H1 (cell line): ENCODE measurements around the gene SOX12. TPM values are rescaled to one million over a fixed set of nuclear protein-coding genes. Genes with fewer than 3 reads are reported as not detected.

Experiments
- CTCF ChIA-PET: fragments of 300-600 bp; sonication (Branson Sonifier 250); formaldehyde crosslinking; loops from one replicate; lab custom pipeline; 2021; ENCODE audit not compliant: partially characterized antibody; lab: Charles Lee
- POLR2A ChIA-PET: fragments of 300-600 bp; sonication (Branson Sonifier 250); formaldehyde crosslinking; loops from one replicate; lab custom pipeline; 2021; ENCODE audit warnings: inconsistent platforms; ENCODE audit not compliant: partially characterized antibody; lab: Charles Lee
- DNase-seq, 2 experiments: peaks; one replicate each; pipeline versions ENCODE4 v3.0.0 to v3.0.0-alpha.2; 2010 to 2022; ENCODE audit warnings: low spot score in 2 of 2, low read depth in 1 of 2, mixed read lengths in 1 of 2
- FAIRE-seq: peaks from 2 replicates; lab custom pipeline; 2011; peaks lifted over from hg19 to GRCh38; lab: Jason Lieb, UNC
- H2AFZ ChIP-seq: 2 replicates; pipeline ENCODE4 v1.8.1; 2012; ENCODE audit warnings: low read length, inconsistent platforms
- H2AK5ac ChIP-seq: 2 replicates; pipeline ENCODE4 v1.6.1; 2013; ENCODE audit warnings: low read depth, low read length
- H2BK120ac ChIP-seq: replicated peaks from 2 replicates; pipeline ENCODE3; 2013; ENCODE audit warnings: low read depth, low read length, inconsistent platforms
- H2BK12ac ChIP-seq: 2 replicates; pipeline ENCODE4 v1.6.1; 2013; ENCODE audit warnings: low read depth, low read length
- H2BK15ac ChIP-seq: 2 replicates; pipeline ENCODE4 v1.6.1; 2013; ENCODE audit warnings: low read length
- H2BK20ac ChIP-seq: 2 replicates; pipeline ENCODE4 v1.6.1; 2013; ENCODE audit warnings: low read length
- H2BK5ac ChIP-seq: 2 replicates; pipeline ENCODE4 v1.6.1; 2013; ENCODE audit warnings: low read depth, low read length
- H3K14ac ChIP-seq: 2 replicates; pipeline ENCODE4 v1.6.1; 2013; ENCODE audit warnings: inconsistent platforms; ENCODE audit not compliant: insufficient read length
- H3K18ac ChIP-seq: 2 replicates; pipeline ENCODE4 v1.6.1; 2013; ENCODE audit warnings: low read length; ENCODE audit errors: extremely low read depth
- H3K23ac ChIP-seq: 2 replicates; pipeline ENCODE4 v1.6.1; 2013; ENCODE audit warnings: inconsistent platforms; ENCODE audit not compliant: insufficient read length
- H3K23me2 ChIP-seq: 2 replicates; pipeline ENCODE4 v1.6.1; 2013; ENCODE audit warnings: low read depth, low read length
- H3K27ac ChIP-seq: 2 replicates; pipeline ENCODE4 v1.6.1; 2011; ENCODE audit warnings: low read depth, low read length, inconsistent platforms
- H3K27me3 ChIP-seq, 4 experiments: replicated peaks in 1 of 4; 1 replicate in 1 of 4; 2 replicates in 3 of 4; pipeline versions ENCODE4 v1.6.1 to v1.8.1; 2011 to 2013; ENCODE audit warnings: low read length in 3 of 4, mild to moderate bottlenecking in 3 of 4, inconsistent platforms in 2 of 4, mixed read lengths in 2 of 4, moderate library complexity in 1 of 4; ENCODE audit not compliant: control insufficient read depth in 3 of 4, insufficient read depth in 3 of 4; ENCODE audit errors: extremely low read depth in 1 of 4
- H3K36me3 ChIP-seq, 4 experiments: 2 replicates each; pipeline versions ENCODE4 v1.6.1 to v1.8.1; 2011 to 2013; ENCODE audit warnings: mild to moderate bottlenecking in 4 of 4, low read length in 3 of 4, moderate library complexity in 2 of 4, control low read depth in 1 of 4, inconsistent platforms in 1 of 4; ENCODE audit not compliant: insufficient read depth in 4 of 4, control insufficient read depth in 2 of 4
- H3K4ac ChIP-seq: replicated peaks from 2 replicates; pipeline ENCODE3; 2013; ENCODE audit warnings: low read length, low read depth, mixed read lengths, inconsistent platforms; ENCODE audit not compliant: insufficient read length
- H3K4me1 ChIP-seq, 4 experiments: replicated peaks in 1 of 4; 1 replicate in 1 of 4; 2 replicates in 3 of 4; pipeline versions ENCODE4 v1.6.1 to v1.8.1; 2011 to 2013; ENCODE audit warnings: low read length in 3 of 4, inconsistent platforms in 2 of 4, mixed read lengths in 1 of 4; ENCODE audit not compliant: insufficient read depth in 4 of 4, control insufficient read depth in 3 of 4
- H3K4me2 ChIP-seq, 2 experiments: 2 replicates each; pipeline versions ENCODE4 v1.6.1 to v1.8.1; 2011 to 2013; ENCODE audit warnings: low read depth in 2 of 2, low read length in 2 of 2, control low read depth in 1 of 2, inconsistent platforms in 1 of 2, mild to moderate bottlenecking in 1 of 2; ENCODE audit not compliant: insufficient read depth in 1 of 2
- H3K4me3 ChIP-seq, 4 experiments: fragments of 200-600, 300-600 bp in 1 of 4; sonication (generic), shearing (Covaris generic), sonication (Bioruptor Twin) in 1 of 4; 2 replicates each; pipeline versions ENCODE4 v1.5.1 to v1.8.1; 2011 to 2016; ENCODE audit warnings: low read length in 4 of 4, low read depth in 3 of 4, control low read depth in 2 of 4, inconsistent platforms in 2 of 4, mild to moderate bottlenecking in 2 of 4, mixed read lengths in 1 of 4, moderate library complexity in 1 of 4; ENCODE audit not compliant: insufficient read depth in 2 of 4; ENCODE audit errors: extremely low read depth in 1 of 4
- H3K56ac ChIP-seq: replicated peaks from 2 replicates; pipeline ENCODE3; 2013; ENCODE audit warnings: low read depth, mild to moderate bottlenecking, mixed read lengths, low read length, inconsistent platforms; ENCODE audit not compliant: insufficient read length
- H3K79me1 ChIP-seq: 2 replicates; pipeline ENCODE4 v1.6.1; 2013; ENCODE audit warnings: low read depth, low read length, control low read depth
- H3K79me2 ChIP-seq, 2 experiments: 2 replicates each; pipeline versions ENCODE4 v1.6.1 to v1.8.1; 2012 to 2013; ENCODE audit warnings: low read length in 2 of 2, mild to moderate bottlenecking in 2 of 2, inconsistent platforms in 1 of 2; ENCODE audit not compliant: insufficient read depth in 2 of 2, control insufficient read depth in 1 of 2
- H3K9ac ChIP-seq, 4 experiments: replicated peaks in 1 of 4; 1 replicate in 1 of 4; 2 replicates in 3 of 4; pipeline versions ENCODE4 v1.6.1 to v1.8.1; 2011 to 2013; ENCODE audit warnings: low read depth in 3 of 4, low read length in 3 of 4, control low read depth in 2 of 4, mild to moderate bottlenecking in 2 of 4, moderate library complexity in 2 of 4, inconsistent platforms in 1 of 4; ENCODE audit errors: extremely low read depth in 1 of 4
- H3K9me3 ChIP-seq, 2 experiments: 2 replicates each; pipeline versions ENCODE4 v1.6.1 to v1.8.1; 2012 to 2013; ENCODE audit warnings: mild to moderate bottlenecking in 2 of 2, moderate library complexity in 2 of 2, control low read depth in 1 of 2, inconsistent platforms in 1 of 2, low read depth in 1 of 2, low read length in 1 of 2, mixed read lengths in 1 of 2; ENCODE audit not compliant: insufficient read depth in 2 of 2
- H4K20me1 ChIP-seq, 2 experiments: replicated peaks in 1 of 2; 2 replicates each; pipeline versions ENCODE3 to v1.8.1; 2011 to 2013; ENCODE audit warnings: inconsistent platforms in 2 of 2, low read length in 2 of 2, mild to moderate bottlenecking in 1 of 2; ENCODE audit not compliant: insufficient read depth in 2 of 2, control insufficient read depth in 1 of 2
- H4K5ac ChIP-seq: 2 replicates; pipeline ENCODE4 v1.6.1; 2013; ENCODE audit warnings: low read length, low read depth, mixed read lengths, inconsistent platforms; ENCODE audit not compliant: insufficient read length
- H4K8ac ChIP-seq: 2 replicates; pipeline ENCODE4 v1.8.0; 2013; ENCODE audit warnings: mild to moderate bottlenecking, moderate library complexity, low read length, inconsistent platforms; ENCODE audit not compliant: insufficient read depth; ENCODE audit errors: extremely low read depth
- H4K91ac ChIP-seq: replicated peaks from 2 replicates; pipeline ENCODE3; 2013; ENCODE audit warnings: low read length, mixed read lengths, inconsistent platforms; ENCODE audit not compliant: insufficient read length
- CREB1 ChIP-seq: IDR thresholded peaks from 2 replicates; pipeline ENCODE4 v1.6.1; 2012; ENCODE audit warnings: inconsistent platforms
- EP300 ChIP-seq, 2 experiments: IDR thresholded peaks; 1 replicate in 1 of 2; 2 replicates in 1 of 2; pipeline ENCODE4 v1.6.1; 2011 to 2012; ENCODE audit warnings: low read depth in 2 of 2, low read length in 2 of 2, mild to moderate bottlenecking in 2 of 2, borderline replicate concordance in 1 of 2, inconsistent platforms in 1 of 2, moderate library complexity in 1 of 2
- SUZ12 ChIP-seq: fragments of 200-600 bp; sonication (generic); IDR thresholded peaks from 2 replicates; pipeline ENCODE4 v1.6.1; 2012; ENCODE audit warnings: mild to moderate bottlenecking, inconsistent platforms, low read length, moderate library complexity, mixed read lengths
- WGBS, 2 experiments: shearing (Covaris generic) in 1 of 2; methylation state at CpG; one replicate each; pipeline versions ENCODE4 v1.1.6 to v1.1.7; 2013 to 2015; ENCODE audit warnings: low lambda C conversion rate in 2 of 2, mixed read lengths in 2 of 2, inconsistent platforms in 1 of 2, low coverage in 1 of 2, missing lambda C conversion rate in 1 of 2; ENCODE audit not compliant: insufficient replicate concordance in 2 of 2, insufficient coverage in 1 of 2, insufficient read length in 1 of 2; ENCODE audit errors: extremely low coverage in 1 of 2, missing lambda C conversion rate in 1 of 2; 5-methylcytosine and 5-hydroxymethylcytosine counted together
- polyA plus RNA-seq, 7 experiments: library from polyadenylated mRNA; depleted of rRNA in 3 of 7; stranded (reverse) in 5 of 7; unstranded in 2 of 7; fragments of >200 nt in 5 of 7; fragments of 200-250 nt in 2 of 7; gene quantifications; 1 replicate in 5 of 7; 2 replicates in 1 of 7; 4 replicates in 1 of 7; pipeline versions ENCODE4 v1.2.1 to v1.2.3, GENCODE V29; 2011 to 2013; ENCODE audit warnings: missing spikeins in 2 of 7, mixed read lengths in 2 of 7
- total RNA-seq: library from RNA; stranded (reverse); fragmentation: NEBNext Ultra II Directional; extraction: Animal tissue kit (Norgen Biotek cat#: 25700); gene quantifications from 2 replicates; pipeline ENCODE4 v1.2.1, GENCODE V29; 2021

The SOX12 gene
- total and polyA plus RNA-seq, 2 of the 8 experiments (the other 6 are each of a cell fraction or from before 2014, with no cell fraction given) = 6.4 to 63.0 TPM

DNA sequence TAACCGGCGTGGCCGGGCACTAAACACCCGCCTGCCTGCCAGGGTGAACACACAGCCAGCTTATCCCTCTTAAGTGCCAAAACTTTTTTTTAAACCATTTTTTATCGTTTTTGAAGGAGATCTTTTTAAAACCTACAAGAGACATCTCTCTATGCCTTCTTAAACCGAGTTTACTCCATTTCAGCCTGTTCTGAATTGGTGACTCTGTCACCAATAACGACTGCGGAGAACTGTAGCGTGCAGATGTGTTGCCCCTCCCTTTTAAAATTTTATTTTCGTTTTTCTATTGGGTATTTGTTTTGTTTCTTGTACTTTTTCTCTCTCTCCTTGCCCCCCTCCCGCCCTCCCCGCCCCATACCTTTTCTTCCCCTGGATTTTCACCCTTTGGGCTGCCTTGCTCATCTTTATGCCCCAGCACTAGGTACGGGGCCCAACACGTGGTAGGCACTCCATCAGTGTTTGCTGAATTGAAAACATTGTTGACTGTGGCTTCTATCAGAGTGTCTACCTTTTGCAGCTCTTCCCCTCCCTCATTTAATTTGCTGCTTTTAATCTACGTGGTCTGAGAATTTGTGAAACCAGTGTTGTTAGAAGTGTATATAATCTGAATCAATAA, 26.5 kb upstream of the SOX12 start:
- 6% methylated on average over 13 of the region's 15 CpGs; no CpG with 5 or more reads in 1 of the 2 experiments for WGBS, 2 experiments
- Histone ChIP-seq H2BK15ac (no peak overlapping the region; the same call in 1 of the 2 replicates), H2BK20ac (no peak overlapping the region), H3K18ac (peak overlapping the region; percentile 19; the same call in 1 of the 2 replicates), H2BK120ac (no peak overlapping the region), H2AK5ac (no peak overlapping the region), H3K4ac (no peak overlapping the region), H3K23ac (no peak overlapping the region), H3K14ac (no peak overlapping the region), H3K79me2 (peaks cover 11 to 35% of the 10 kb centered on the region in 2 experiments; a peak in 3 of 4 replicates), H3K9me3 (no peaks in the 10 kb centered on the region; a peak in 1 of 4 replicates), H4K8ac (no peak overlapping the region; the same call in 1 of the 2 replicates), H4K91ac (peak overlapping the region; percentile 50), H3K27me3 (peaks cover 0 to 7% (median 2%) of the 10 kb centered on the region in 4 experiments; a peak in 3 of 7 replicates), H3K9ac (peak overlapping the region in 3 of 4 experiments; percentile 78 to 94 (median 89); a peak in 6 of 7 replicates), H4K20me1 (peaks cover 6 to 11% of the 10 kb centered on the region in 2 experiments), H3K27ac (no peak overlapping the region), H3K23me2 (peaks cover 17% of the 10 kb centered on the region), H3K79me1 (peaks cover 3% of the 10 kb centered on the region; the same call in 1 of the 2 replicates), H3K36me3 (no peaks in the 10 kb centered on the region), H3K4me1 (peaks cover 14 to 30% (median 18%) of the 10 kb centered on the region in 4 experiments), H3K56ac (no peak overlapping the region), H3K4me3 (peak overlapping the region; percentile 69 to 99 (median 96)), H4K5ac (no peak overlapping the region), H2BK5ac (peak overlapping the region; percentile 53), H3K4me2 (peak overlapping the region; percentile 81 to 94), H2BK12ac (no peak overlapping the region), H2AFZ (no peak overlapping the region)
- no peak for FAIRE-seq
- CTCF ChIA-PET = interaction anchor here (0.9 to 7.8 kb wide), 7 partner anchors 11 to 32 kb away, joined by 3 to 36 read pairs (median 22); partner anchors contain the start of gene SOX12
- TF ChIP-seq SUZ12 (no peak), EP300 (IDR thresholded peaks at IDR 0.05; ENCODE audit: borderline replicate concordance in 1 of 2, low read depth in 2 of 2, low read length in 2 of 2) (no peak), CREB1 (no peak)
- POLR2A ChIA-PET = interaction anchor here (1.1 to 9.4 kb wide), 8 partner anchors 11 to 48 kb away, joined by 3 to 85 read pairs (median 6); partner anchors contain the start of gene NRSN2
- DNase-seq = no peak
